Measurements from ENCODE around the gene VAMP3. TPM values are rescaled to one million over a fixed set of nuclear protein-coding genes. Genes with fewer than 3 reads are reported as not detected.

VAMP3 gene, protein sequence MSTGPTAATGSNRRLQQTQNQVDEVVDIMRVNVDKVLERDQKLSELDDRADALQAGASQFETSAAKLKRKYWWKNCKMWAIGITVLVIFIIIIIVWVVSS
- total RNA-seq = 10 to 100 TPM; 38.7 to 87.1 (median 60.9) TPM
- polyA plus RNA-seq = 10 to 100 TPM; 33.8 to 36.6 TPM
- total RNA-seq = 36.1 reads per million, percentile 64 among the genes with 10 or more reads in this experiment

DNA sequence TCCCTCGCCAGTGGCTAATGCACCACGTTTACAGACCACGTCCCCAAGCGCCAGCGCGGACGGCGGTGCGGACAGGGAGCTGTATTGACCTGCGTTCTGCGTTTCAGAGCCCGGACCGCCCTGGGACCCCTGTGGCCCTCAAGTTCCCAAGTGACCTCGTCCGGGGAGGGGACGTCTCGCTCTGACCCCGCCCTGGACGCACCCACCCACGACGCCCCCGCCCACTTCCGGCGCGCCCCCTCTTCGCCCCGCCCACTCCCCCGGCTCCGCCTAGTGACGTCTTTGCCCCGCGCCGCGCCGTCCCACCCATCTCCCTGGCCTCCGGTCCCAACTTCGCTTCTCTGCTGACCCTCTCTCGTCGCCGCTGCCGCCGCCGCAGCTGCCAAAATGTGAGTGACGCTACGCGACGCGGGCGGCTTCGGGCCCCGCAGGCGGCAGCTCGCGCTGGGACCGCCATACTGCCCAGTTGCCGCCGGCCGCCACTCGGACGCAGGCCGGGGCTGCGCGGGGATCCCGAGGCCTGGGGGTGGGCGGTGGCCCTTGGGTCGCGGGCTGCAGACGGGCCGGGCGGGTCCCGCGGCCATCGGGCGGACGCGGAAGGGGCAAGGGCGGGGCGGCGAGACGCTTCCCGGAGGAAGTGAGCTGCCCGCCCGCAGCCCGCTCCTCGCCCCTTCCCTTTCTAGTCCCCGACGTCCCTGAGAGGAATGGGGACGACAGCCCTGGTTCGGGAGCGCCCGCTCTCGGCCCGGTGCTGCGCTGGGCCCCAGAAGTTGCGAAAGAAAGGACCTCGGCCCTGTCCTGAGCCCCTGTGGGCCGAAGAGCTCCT lies at the start of gene VAMP3:
Gene VAMP3 (plus strand): TSS at position 300 of the 826 bp plus-strand sequence. CDS start 88 bp downstream, at position 388.
- Histone ChIP-seq H3K27ac (ENCODE audit: low read depth, low read length) (peak within 1 kb of the TSS; percentile 90), H3K27me3 (ENCODE audit: control insufficient read depth in 2 of 2, insufficient read depth in 2 of 2, low read length in 2 of 2) (no peaks in the 10 kb centered on the region), H3K4me3 (ENCODE audit: low read length) (peak within 1 kb of the TSS; percentile 83), H3K4me1 (ENCODE audit: control insufficient read depth in 2 of 2, insufficient read depth in 2 of 2, low read length in 2 of 2) (peaks cover 9 to 13% of the 10 kb centered on the region in 2 donors), H3K36me3 (ENCODE audit: control insufficient read depth in 2 of 3, insufficient read depth in 3 of 3, low read length in 3 of 3) (peaks cover 0 to 7% (median 5%) of the 10 kb centered on the region in 3 experiments), H3K9me3 (ENCODE audit: control insufficient read depth in 2 of 3, low read length in 3 of 3) (no peaks in the 10 kb centered on the region)
- DNase-seq (peak; percentile 58 to 92 (median 77)), ATAC-seq (peak; percentile 98)
- Mint-ChIP-seq H3K4me1 (peaks cover 22 to 52% (median 41%) of the 10 kb centered on the region in 7 donors), H3K27ac (peak within 1 kb of the TSS; percentile 67 to 94 (median 86)), H3K9me3 (peaks cover 0 to 3% (median 0%) of the 10 kb centered on the region in 11 donors), H3K36me3 (peaks cover 3 to 17% (median 10%) of the 10 kb centered on the region in 5 donors), H3K4me3 (peak within 1 kb of the TSS; percentile 82 to 93 (median 89)), H3K27me3 (peaks cover 5 to 33% (median 6%) of the 10 kb centered on the region in 5 donors)
- POLR2A ChIA-PET = interaction anchor here (1.0 to 2.4 kb wide), 2 partner anchors 10 to 15 kb away, joined by 3 to 14 read pairs; no protein-coding TSS in a partner anchor
- CTCF ChIA-PET = no interaction called here
- intact Hi-C loops (cut with micrococcal nuclease) = loop anchor here (1.0 to 10.0 kb wide), 6 partner anchors 12 to 1644 kb away; partner anchors contain the start of genes CAMTA1 (in 1 of the 2), DNAJC11 (in 1 of the 2) and RERE (in 1 of the 2)

- peaks cover 0 to 2% (median 0%) of the 10 kb centered on the region in 11 donors for H3K9me3 Mint-ChIP-seq
- Histone ChIP-seq H3K27me3 (ENCODE audit: control insufficient read depth in 2 of 2, insufficient read depth in 2 of 2, low read length in 2 of 2) (no peaks in the 10 kb centered on the region), H3K4me3 (ENCODE audit: low read length) (no peak overlapping the region), H3K9me3 (ENCODE audit: control insufficient read depth in 2 of 3, low read length in 3 of 3) (no peaks in the 10 kb centered on the region), H3K36me3 (ENCODE audit: control insufficient read depth in 2 of 3, insufficient read depth in 3 of 3, low read length in 3 of 3) (no peaks in the 10 kb centered on the region), H3K4me1 (ENCODE audit: control insufficient read depth in 2 of 2, insufficient read depth in 2 of 2, low read length in 2 of 2) (no peaks in the 10 kb centered on the region), H3K27ac (ENCODE audit: low read depth, low read length) (no peak overlapping the region)
- H3K36me3 Mint-ChIP-seq = no peaks in the 10 kb centered on the region
- intact Hi-C loops (cut with micrococcal nuclease) = no loop called here
- ChIA-PET POLR2A (no interaction called here), CTCF (interaction anchor here (1.4 kb wide), 1 partner anchor 55 kb away, joined by 3 read pairs; no protein-coding TSS in a partner anchor)
- peaks cover 2 to 10% (median 5%) of the 10 kb centered on the region in 7 donors for H3K4me1 Mint-ChIP-seq
- H3K4me3 Mint-ChIP-seq = no peak overlapping the region
- H3K27ac Mint-ChIP-seq = no peak overlapping the region
- H3K27me3 Mint-ChIP-seq = peaks cover 5 to 23% (median 18%) of the 10 kb centered on the region in 5 donors
- ATAC-seq (no peak), DNase-seq (no peak)
Observed at GRCh38 chr1:7721940-7722669, 49.0 kb upstream of the VAMP3 start.

GRCh38 chr1:7722670-7723012 lies 48.5 kb upstream of the VAMP3 start:
- H3K4me1 ChIP-seq (ENCODE audit: control insufficient read depth in 2 of 2, insufficient read depth in 2 of 2, low read length in 2 of 2) = no peaks in the 10 kb centered on the region
- no peak overlapping the region for H3K27ac Mint-ChIP-seq
- ChIA-PET POLR2A (interaction anchor here (0.5 kb wide), 1 partner anchor 1603 kb away, joined by 3 read pairs; no protein-coding TSS in a partner anchor), CTCF (interaction anchor here (1.0 to 1.4 kb wide), 2 partner anchors 54 to 55 kb away, joined by 3 read pairs; no protein-coding TSS in a partner anchor)
- H3K9me3 ChIP-seq (ENCODE audit: control insufficient read depth in 2 of 3, low read length in 3 of 3) = no peaks in the 10 kb centered on the region
- ATAC-seq (no peak), DNase-seq (no peak)
- H3K4me3 ChIP-seq (ENCODE audit: low read length) = no peak overlapping the region
- intact Hi-C loops (cut with micrococcal nuclease) = no loop called here
- H3K27ac ChIP-seq (ENCODE audit: low read depth, low read length) = no peak overlapping the region
- H3K4me1 Mint-ChIP-seq = peaks cover 2 to 10% (median 5%) of the 10 kb centered on the region in 7 donors
- H3K27me3 ChIP-seq (ENCODE audit: control insufficient read depth in 2 of 2, insufficient read depth in 2 of 2, low read length in 2 of 2) = no peaks in the 10 kb centered on the region
- H3K36me3 ChIP-seq (ENCODE audit: control insufficient read depth in 2 of 3, insufficient read depth in 3 of 3, low read length in 3 of 3) = no peaks in the 10 kb centered on the region
- peaks cover 5 to 23% (median 18%) of the 10 kb centered on the region in 5 donors for H3K27me3 Mint-ChIP-seq
- H3K36me3 Mint-ChIP-seq = no peaks in the 10 kb centered on the region
- H3K9me3 Mint-ChIP-seq = peaks cover 0 to 2% (median 0%) of the 10 kb centered on the region in 11 donors
- H3K4me3 Mint-ChIP-seq = no peak overlapping the region

DNA sequence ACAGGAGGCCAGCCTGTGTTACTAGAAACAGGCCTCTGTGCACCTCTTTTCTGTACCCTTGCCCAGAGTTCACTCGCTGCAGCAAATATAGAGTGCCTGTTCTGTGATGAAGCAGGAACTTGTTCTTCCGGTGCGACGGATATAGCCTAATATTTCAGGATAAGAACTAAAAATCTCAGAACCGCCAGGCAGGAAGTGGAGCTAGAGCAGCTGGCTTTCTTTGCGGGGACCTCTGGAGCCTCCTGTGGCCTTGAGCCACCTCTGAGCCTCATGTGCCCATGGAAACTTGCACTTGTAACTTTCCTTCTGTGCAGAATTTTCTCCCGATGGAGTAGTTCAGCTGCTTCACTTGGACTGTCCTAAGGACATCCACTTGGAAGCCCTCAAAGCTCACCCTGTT lies 44.5 kb upstream of the VAMP3 start:
- no peak for DNase-seq
- no peak overlapping the region for H3K4me3 ChIP-seq (ENCODE audit: low read length)
- Mint-ChIP-seq H3K36me3 (no peaks in the 10 kb centered on the region), H3K27ac (no peak overlapping the region), H3K9me3 (peaks cover 0 to 2% (median 0%) of the 10 kb centered on the region in 11 donors), H3K4me3 (no peak overlapping the region), H3K4me1 (peaks cover 2 to 10% (median 6%) of the 10 kb centered on the region in 7 donors), H3K27me3 (peaks cover 5 to 18% (median 13%) of the 10 kb centered on the region in 5 donors)
- H3K27me3 ChIP-seq (ENCODE audit: control insufficient read depth in 2 of 2, insufficient read depth in 2 of 2, low read length in 2 of 2) = no peaks in the 10 kb centered on the region
- ATAC-seq = no peak
- H3K9me3 ChIP-seq (ENCODE audit: control insufficient read depth in 2 of 3, low read length in 3 of 3) = no peaks in the 10 kb centered on the region
- H3K36me3 ChIP-seq (ENCODE audit: control insufficient read depth in 2 of 3, insufficient read depth in 3 of 3, low read length in 3 of 3) = no peaks in the 10 kb centered on the region
- CTCF ChIA-PET = interaction anchor here (1.2 kb wide), 1 partner anchor 59 kb away, joined by 5 read pairs; no protein-coding TSS in a partner anchor
- intact Hi-C loops (cut with micrococcal nuclease) = no loop called here
- H3K27ac ChIP-seq (ENCODE audit: low read depth, low read length) = no peak overlapping the region
- H3K4me1 ChIP-seq (ENCODE audit: control insufficient read depth in 2 of 2, insufficient read depth in 2 of 2, low read length in 2 of 2) = no peaks in the 10 kb centered on the region
- POLR2A ChIA-PET = interaction anchor here (0.6 kb wide), 1 partner anchor 9 kb away, joined by 3 read pairs; no protein-coding TSS in a partner anchor

- Histone ChIP-seq H3K4me1 (ENCODE audit: control insufficient read depth in 2 of 2, insufficient read depth in 2 of 2, low read length in 2 of 2) (no peaks in the 10 kb centered on the region), H3K27me3 (ENCODE audit: control insufficient read depth in 2 of 2, insufficient read depth in 2 of 2, low read length in 2 of 2) (no peaks in the 10 kb centered on the region), H3K9me3 (ENCODE audit: control insufficient read depth in 2 of 3, low read length in 3 of 3) (no peaks in the 10 kb centered on the region), H3K4me3 (ENCODE audit: low read length) (no peak overlapping the region), H3K27ac (ENCODE audit: low read depth, low read length) (no peak overlapping the region), H3K36me3 (ENCODE audit: control insufficient read depth in 2 of 3, insufficient read depth in 3 of 3, low read length in 3 of 3) (no peaks in the 10 kb centered on the region)
- H3K9me3 Mint-ChIP-seq = peaks cover 0 to 2% (median 0%) of the 10 kb centered on the region in 11 donors
- H3K36me3 Mint-ChIP-seq = no peaks in the 10 kb centered on the region
- H3K4me1 Mint-ChIP-seq = peaks cover 2 to 10% (median 6%) of the 10 kb centered on the region in 7 donors
- DNase-seq (no peak), ATAC-seq (no peak)
- CTCF ChIA-PET = interaction anchor here (1.3 kb wide), 1 partner anchor 36 kb away, joined by 3 read pairs; no protein-coding TSS in a partner anchor
- intact Hi-C loops (cut with micrococcal nuclease) = no loop called here
- POLR2A ChIA-PET = no interaction called here
- H3K27me3 Mint-ChIP-seq = peaks cover 5 to 18% (median 12%) of the 10 kb centered on the region in 5 donors
- no peak overlapping the region for H3K27ac Mint-ChIP-seq
- no peak overlapping the region for H3K4me3 Mint-ChIP-seq
Observed at GRCh38 chr1:7727809-7728471, 43.2 kb upstream of the VAMP3 start.

DNA sequence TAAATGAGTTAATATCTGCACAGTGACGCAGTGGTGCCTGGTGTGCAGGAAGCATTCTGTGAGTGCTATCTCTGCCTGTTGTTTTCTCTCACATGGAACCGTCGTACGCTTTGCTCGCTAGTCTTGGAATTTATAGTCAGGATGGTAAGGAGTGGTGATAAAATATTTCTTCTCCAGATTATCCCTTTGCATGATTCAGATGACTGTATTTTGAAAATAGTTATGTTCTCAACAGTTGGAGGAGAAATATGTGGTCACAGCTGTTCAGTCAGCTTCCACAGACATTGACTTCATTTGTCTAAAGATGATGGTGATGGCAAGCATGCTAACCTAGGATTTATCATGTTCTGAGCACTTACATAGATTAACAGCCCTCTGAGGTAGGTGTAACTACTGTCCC lies 41.3 kb upstream of the VAMP3 start:
- ATAC-seq (no peak), DNase-seq (no peak)
- Mint-ChIP-seq H3K4me3 (no peak overlapping the region), H3K36me3 (no peaks in the 10 kb centered on the region), H3K27ac (no peak overlapping the region), H3K9me3 (peaks cover 0 to 3% (median 0%) of the 10 kb centered on the region in 11 donors), H3K27me3 (peaks cover 7 to 16% (median 9%) of the 10 kb centered on the region in 5 donors), H3K4me1 (peaks cover 2 to 10% (median 6%) of the 10 kb centered on the region in 7 donors)
- Histone ChIP-seq H3K36me3 (ENCODE audit: control insufficient read depth in 2 of 3, insufficient read depth in 3 of 3, low read length in 3 of 3) (no peaks in the 10 kb centered on the region), H3K9me3 (ENCODE audit: control insufficient read depth in 2 of 3, low read length in 3 of 3) (no peaks in the 10 kb centered on the region), H3K27me3 (ENCODE audit: control insufficient read depth in 2 of 2, insufficient read depth in 2 of 2, low read length in 2 of 2) (no peaks in the 10 kb centered on the region), H3K4me3 (ENCODE audit: low read length) (no peak overlapping the region), H3K4me1 (ENCODE audit: control insufficient read depth in 2 of 2, insufficient read depth in 2 of 2, low read length in 2 of 2) (no peaks in the 10 kb centered on the region), H3K27ac (ENCODE audit: low read depth, low read length) (no peak overlapping the region)
- intact Hi-C loops (cut with micrococcal nuclease) = no loop called here
- ChIA-PET POLR2A (no interaction called here), CTCF (no interaction called here)

Measured in naive thymus-derived CD4-positive, alpha-beta T cell (primary cell).